Measurements from ENCODE around the gene DDX5. TPM values are rescaled to one million over a fixed set of nuclear protein-coding genes. Genes with fewer than 3 reads are reported as not detected.
A peak's percentile ranks its signal among the peaks of the same experiment; 100 is the strongest.

The DDX5 gene
- total and polyA plus RNA-seq, 3 donors from 2014 or later, result 516 to 697 (median 557) TPM

GRCh38 chr17:64449545-64449944 is 56.5 kb downstream of the DDX5 start:
- Histone ChIP-seq H3K4me1 (no peaks in the 10 kb centered on the region), H3K36me3 (ENCODE audit: low read depth, missing control alignments) (no peaks in the 10 kb centered on the region), H3K4me3 (no peak overlapping the region), H3K27me3 (no peaks in the 10 kb centered on the region), H3K9me3 (no peaks in the 10 kb centered on the region), H3K27ac (no peak overlapping the region)
- DNase-seq, result no peak
- WGBS, 2 donors, result 63 to 66% methylated on average over 3 of the region's 3 CpGs
- TF ChIP-seq CTCF (IDR thresholded peaks at IDR 0.05), result no peak
- TF ChIP-seq POLR2A (IDR thresholded peaks at IDR 0.05), result no peak
- intact Hi-C loops (cut with DNase I; ENCODE audit: low total_unique reads), result no loop called here

GRCh38 chr17:64448665-64449512 is 57.2 kb downstream of the DDX5 start, which contains the start of gene MILR1:
TSS of gene MILR1 (plus strand) at chr17:64449115. CDS start at chr17:64449169, 54 bp downstream.
- Histone ChIP-seq H3K27me3 (no peaks in the 10 kb centered on the region), H3K27ac (no peak within 1 kb of the TSS), H3K4me3 (no peak within 1 kb of the TSS), H3K36me3 (ENCODE audit: low read depth, missing control alignments) (no peaks in the 10 kb centered on the region), H3K4me1 (no peaks in the 10 kb centered on the region), H3K9me3 (no peaks in the 10 kb centered on the region)
- TF ChIP-seq POLR2A (IDR thresholded peaks at IDR 0.05) (no peak), CTCF (IDR thresholded peaks at IDR 0.05) (no peak)
- 46 to 50% methylated on average over 10 of the region's 10 CpGs for WGBS, 2 donors
- peak; percentile 35 for DNase-seq
- intact Hi-C loops (cut with DNase I; ENCODE audit: low total_unique reads), result no loop called here

Small RNA genes within 50 kb of the gene (microRNA-seq; reads per million reads assigned to microRNA genes)
- 14.6 to 15.9 reads per million in 2 donors for gene MIR3064 (ENCODE audit: borderline number of aligned reads in 2 of 2, borderline replicate concordance in 1 of 2)
- 0 to 0.70 reads per million in 2 donors for gene MIR5047 (ENCODE audit: borderline number of aligned reads in 2 of 2, borderline replicate concordance in 1 of 2)

Small RNA genes within 50 kb of the gene (small RNA-seq; reads per million reads assigned to genes)
- gene ATP5MFP4, result 0 reads per million in 2 donors

Other genes with a start within 250 kb of the DDX5 start
- gene TEX2, start 243.0 kb downstream of the DDX5 start, total RNA-seq, result 10 to 100 TPM; 66.0 to 99.9 TPM
- gene TEX2, start 243.0 kb downstream of the DDX5 start, polyA plus RNA-seq (ENCODE audit: insufficient read depth, low read depth, low replicate concordance), result 136 TPM
- gene PECAM1, start 115.4 kb downstream of the DDX5 start, total RNA-seq, result 10 to 100 TPM in 1 of 2 donors, 1 to 10 TPM in 1; 7.7 to 14.7 TPM
- gene PECAM1, start 115.4 kb downstream of the DDX5 start, polyA plus RNA-seq (ENCODE audit: insufficient read depth, low read depth, low replicate concordance), result 33.0 TPM
- 1 to 10 TPM; 3.1 to 5.5 TPM for gene MILR1, start 57.2 kb downstream of the DDX5 start, total RNA-seq
- gene MILR1, start 57.2 kb downstream of the DDX5 start, polyA plus RNA-seq (ENCODE audit: insufficient read depth, low read depth, low replicate concordance), result 3.7 TPM
- 10 to 100 TPM; 19.0 to 29.7 TPM for gene POLG2, start 9.2 kb downstream of the DDX5 start, total RNA-seq
- 47.1 TPM for gene POLG2, start 9.2 kb downstream of the DDX5 start, polyA plus RNA-seq (ENCODE audit: insufficient read depth, low read depth, low replicate concordance)
- 10 to 100 TPM; 73.6 to 93.5 TPM for gene CEP95, start 688 bp upstream of the DDX5 start, total RNA-seq
- 54.1 TPM for gene CEP95, start 688 bp upstream of the DDX5 start, polyA plus RNA-seq (ENCODE audit: insufficient read depth, low read depth, low replicate concordance)
- gene SMURF2, start 156.0 kb upstream of the DDX5 start, total RNA-seq, result 10 to 100 TPM; 28.9 to 32.2 TPM
- 50.0 TPM for gene SMURF2, start 156.0 kb upstream of the DDX5 start, polyA plus RNA-seq (ENCODE audit: insufficient read depth, low read depth, low replicate concordance)